Lower leg skin (tissue), 4 donors: ENCODE results near the gene CDH13. TPM values are rescaled to one million over a fixed set of nuclear protein-coding genes. Genes with fewer than 3 reads are reported as not detected.

ENCODE experiments used
- DNase-seq, 2 donors: peaks; one replicate each; pipeline ENCODE4 v3.0.0-alpha.2; 2019; ENCODE audit warnings: low spot score in 2 of 2
- H3K4me3 ChIP-seq: fragments of 200-600 bp; sonication (generic); 2 replicates; pipeline ENCODE4 v1.5.1; 2017; ENCODE audit warnings: mild to moderate bottlenecking, low read depth; ENCODE audit not compliant: poor library complexity, severe bottlenecking
- CTCF ChIP-seq, 3 donors: fragments of 450-650 bp; IDR thresholded peaks; one replicate each; pipeline ENCODE4 v1.5.1; 2016; ENCODE audit warnings: antibody characterized with exemption in 3 of 3, mild to moderate bottlenecking in 3 of 3, moderate library complexity in 2 of 3
- POLR2A ChIP-seq, 2 donors: fragments of 450-650 bp; IDR thresholded peaks; one replicate each; pipeline ENCODE4 v1.6.1; 2016 to 2017; ENCODE audit warnings: antibody characterized with exemption in 2 of 2, mild to moderate bottlenecking in 1 of 2, moderate library complexity in 1 of 2
- WGBS, 2 donors: methylation state at CpG; one replicate each; pipeline ENCODE4 v1.1.5; 2018; 5-methylcytosine and 5-hydroxymethylcytosine counted together
- intact Hi-C: fragments of 100-400 bp; cut with DNase I; formaldehyde crosslinking; loops from one replicate; pipeline ENCODE4 v1.15.0; 2023; ENCODE audit warnings: low total_unique reads
- total RNA-seq, 4 donors: library from RNA; depleted of rRNA; stranded (reverse); fragments of >200 nt; gene quantifications; one replicate each; pipeline ENCODE4 v1.1.0, GENCODE V29; 2016

Gene CDH13
- total RNA-seq, 4 donors from 2014 or later = 102 to 246 (median 155) TPM

DNA sequence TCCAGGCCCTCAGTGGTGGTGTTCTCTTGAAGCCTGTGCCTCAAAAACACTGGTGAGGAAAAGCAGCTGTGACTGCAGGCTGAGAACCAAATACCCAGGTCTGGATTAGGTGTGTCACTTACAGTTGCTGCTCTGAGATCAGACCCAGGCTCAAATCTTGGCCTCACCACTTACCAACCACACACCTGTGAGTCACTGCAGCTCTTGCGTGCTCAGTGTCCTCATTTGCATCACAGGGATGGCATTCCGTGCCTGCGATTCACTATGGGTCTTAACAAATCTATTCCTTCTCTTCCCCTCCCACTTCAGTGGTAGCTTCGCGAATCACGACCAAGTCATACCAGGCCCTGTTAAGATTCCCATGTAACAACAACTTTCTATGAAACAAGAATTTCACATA lies 947.6 kb downstream of the CDH13 start:
- DNase-seq = peak in 1 of 2 donors; percentile 32
- H3K4me3 ChIP-seq = no peak overlapping the region
- WGBS, 2 donors = 77 to 91% methylated on average over 6 of the region's 6 CpGs
- intact Hi-C loops = no loop called here
- no peak for TF ChIP-seq POLR2A (IDR thresholded peaks at IDR 0.05)
- no peak for TF ChIP-seq CTCF (IDR thresholded peaks at IDR 0.05)

DNA sequence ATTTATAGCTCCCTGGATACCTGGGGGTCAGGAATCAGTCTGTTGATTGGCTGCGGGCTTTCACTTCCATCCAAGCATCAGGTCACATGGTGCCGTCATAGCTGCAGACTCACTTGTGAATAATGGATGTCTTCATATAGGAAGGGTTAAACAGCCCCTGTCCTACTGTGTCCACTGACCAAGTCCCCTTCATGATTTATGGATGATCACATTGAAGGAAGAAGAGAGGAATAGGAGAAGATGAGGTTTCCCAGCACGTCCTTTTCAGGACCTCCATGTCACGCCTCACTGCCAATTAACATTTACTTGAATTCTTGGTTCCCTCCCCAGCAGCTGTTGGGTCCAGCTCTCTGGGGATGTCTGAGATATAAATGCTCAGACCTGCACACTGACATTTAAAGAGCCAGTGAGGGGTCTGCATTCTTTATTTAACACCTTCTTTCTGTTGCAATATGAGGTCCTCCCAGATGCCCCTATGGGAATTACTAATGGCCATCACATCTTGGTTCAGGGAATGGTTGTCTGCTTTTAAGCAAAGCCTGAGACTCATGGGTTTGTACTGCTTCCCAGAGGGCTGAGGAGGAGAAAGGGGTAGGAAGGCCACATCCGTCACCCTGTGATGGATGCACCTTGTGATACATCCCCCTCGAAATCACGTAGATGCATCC lies 950.4 kb downstream of the CDH13 start:
- intact Hi-C loops = no loop called here
- WGBS, 2 donors = 84 to 95% methylated on average over 7 of the region's 7 CpGs
- TF ChIP-seq CTCF (IDR thresholded peaks at IDR 0.05) = no peak

GRCh38 chr16:83578171-83578570 lies 951.4 kb downstream of the CDH13 start:
- no peak overlapping the region for H3K4me3 ChIP-seq
- intact Hi-C loops = no loop called here
- TF ChIP-seq CTCF (IDR thresholded peaks at IDR 0.05) (no peak), POLR2A (IDR thresholded peaks at IDR 0.05) (no peak)
- 80% methylated on average over 7 of the region's 7 CpGs for WGBS, 2 donors
- DNase-seq = peak in 1 of 2 donors; percentile 70

More for the DNA sequence above, 950.4 kb downstream of the CDH13 start:
- peak in 1 of 2 donors; percentile 10 for DNase-seq
- H3K4me3 ChIP-seq = no peak overlapping the region

- TF ChIP-seq CTCF (IDR thresholded peaks at IDR 0.05) = no peak
- no peak for TF ChIP-seq POLR2A (IDR thresholded peaks at IDR 0.05)
- WGBS, 2 donors = 61 to 74% methylated on average over 1 of the region's 1 CpG
- H3K4me3 ChIP-seq = no peak overlapping the region
- intact Hi-C loops = no loop called here
- DNase-seq = peak in 1 of 2 donors; percentile 21
Observed at GRCh38 chr16:83579027-83579426, 952.3 kb downstream of the CDH13 start.

GRCh38 chr16:83579436-83579835 lies 952.7 kb downstream of the CDH13 start:
- H3K4me3 ChIP-seq = no peak overlapping the region
- TF ChIP-seq POLR2A (IDR thresholded peaks at IDR 0.05) = no peak
- TF ChIP-seq CTCF (IDR thresholded peaks at IDR 0.05) = no peak
- peak in 1 of 2 donors; percentile 45 for DNase-seq
- intact Hi-C loops = no loop called here
- WGBS, 2 donors = 84 to 92% methylated on average over 3 of the region's 3 CpGs

- no peak overlapping the region for H3K4me3 ChIP-seq
- TF ChIP-seq CTCF (IDR thresholded peaks at IDR 0.05) (no peak), POLR2A (IDR thresholded peaks at IDR 0.05) (no peak)
- DNase-seq = no peak
- intact Hi-C loops = no loop called here
- WGBS, 2 donors = 74 to 81% methylated on average over 2 of the region's 2 CpGs
Observed at GRCh38 chr16:83581082-83581481, 954.3 kb downstream of the CDH13 start.
